Stimulated activated CD8-positive, alpha-beta memory T cell treated with anti-CD3 and anti-CD28 coated beads, Interleukin-15, amount 100 ng/mL, for 4 hours (primary cell): ENCODE results near the gene RBM39.
A peak's percentile ranks its signal among the peaks of the same experiment; 100 is the strongest.
"Not testable (repeated sequence)": the region's sequence is repeated elsewhere in the genome, so short reads cannot be mapped to it uniquely, and the experiment has no call there.

Experiments used
- DNase-seq, 2 donors: peaks; one replicate each; pipeline ENCODE4 v3.0.0-alpha.2; 2020; ENCODE audit warnings: low read depth in 2 of 2

The RBM39 gene

DNA sequence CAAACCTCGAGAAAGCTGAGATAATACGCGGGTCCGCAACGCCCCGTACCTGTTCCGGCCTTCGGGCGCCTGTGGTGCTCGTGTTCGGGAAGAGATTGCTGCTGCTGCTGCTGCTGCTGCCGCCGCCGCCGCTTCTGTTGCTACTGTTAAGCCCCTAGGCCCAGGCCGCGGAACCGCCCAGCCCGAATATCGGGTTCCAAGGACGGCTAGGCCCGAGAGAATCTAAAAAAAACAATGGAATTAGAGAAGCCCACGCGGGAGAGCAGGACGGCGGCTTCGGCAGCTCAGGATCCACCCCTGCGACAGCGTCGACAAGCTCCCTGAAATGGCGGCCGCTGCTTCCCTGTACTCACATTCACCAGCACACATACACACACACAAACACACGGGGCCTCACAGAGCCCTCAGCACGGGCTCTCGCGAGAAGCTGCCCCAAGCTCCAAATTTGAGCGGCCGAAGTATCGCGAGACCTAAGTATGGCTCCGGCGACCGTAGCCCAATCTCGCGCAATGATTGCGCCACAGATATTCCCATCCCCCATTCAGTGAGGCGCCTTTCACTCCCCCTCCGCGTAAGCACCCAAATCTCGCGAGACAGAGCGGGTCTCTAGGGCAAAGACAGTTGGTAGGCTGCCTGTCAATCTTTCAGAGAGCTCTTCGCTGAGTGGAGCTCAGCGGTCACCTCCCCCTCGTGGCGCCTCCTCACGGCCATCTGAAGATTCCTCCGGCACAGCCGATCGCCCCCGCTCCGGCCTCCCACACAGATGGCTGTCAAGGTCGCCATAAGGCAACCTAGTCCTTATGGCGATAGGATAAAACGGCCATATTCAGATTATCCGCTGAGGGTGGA is at the start of gene RBM39:
RBM39 (minus strand) TSS at position 369 of the 849 bp plus-strand sequence. CDS start 1,386 bp downstream, outside the sequence.
- peak; percentile 98 to 100 for DNase-seq

DNA sequence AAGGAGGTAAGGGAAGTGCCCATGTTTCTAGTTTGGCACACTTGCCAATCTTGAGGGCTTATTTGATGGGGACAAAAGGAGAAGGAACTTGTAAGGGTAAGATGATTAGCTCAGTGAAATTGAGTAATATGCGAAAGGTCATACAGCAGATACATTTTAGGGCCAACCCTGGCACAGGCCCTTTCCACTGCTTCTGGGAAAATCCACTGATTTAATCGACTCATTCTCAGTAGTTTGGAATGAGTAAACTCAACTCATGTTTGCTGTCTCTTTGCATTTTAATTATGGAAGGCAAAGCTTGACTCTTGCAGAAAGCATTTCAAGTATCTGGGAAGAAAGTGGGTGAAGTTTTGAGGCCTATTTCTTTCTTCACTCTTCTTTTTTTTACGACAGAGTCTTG is 49.8 kb upstream of the RBM39 start:
- DNase-seq = no peak

GRCh38 chr20:35791097-35791496 is 49.0 kb upstream of the RBM39 start:
- no peak for DNase-seq

DNA sequence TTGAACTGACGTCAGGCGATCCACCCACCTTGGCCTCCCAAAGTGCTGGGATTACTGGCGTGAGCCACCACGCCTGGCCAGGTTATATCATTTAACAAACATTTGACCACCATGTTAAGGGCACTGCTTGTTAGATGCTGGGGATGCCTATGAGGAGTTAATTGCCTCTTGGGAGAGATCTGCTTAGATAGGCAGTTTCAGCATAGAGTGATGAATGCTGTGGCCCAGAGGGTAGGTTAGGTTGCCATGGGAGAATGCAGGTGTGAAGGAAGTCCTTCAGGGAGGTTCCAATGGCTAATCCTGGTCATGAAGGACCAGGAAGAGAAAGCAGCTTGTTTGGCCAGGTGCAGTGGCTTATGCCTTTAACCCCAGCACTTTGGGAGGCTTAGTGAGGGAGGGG is 46.7 kb upstream of the RBM39 start:
- no peak for DNase-seq

DNA sequence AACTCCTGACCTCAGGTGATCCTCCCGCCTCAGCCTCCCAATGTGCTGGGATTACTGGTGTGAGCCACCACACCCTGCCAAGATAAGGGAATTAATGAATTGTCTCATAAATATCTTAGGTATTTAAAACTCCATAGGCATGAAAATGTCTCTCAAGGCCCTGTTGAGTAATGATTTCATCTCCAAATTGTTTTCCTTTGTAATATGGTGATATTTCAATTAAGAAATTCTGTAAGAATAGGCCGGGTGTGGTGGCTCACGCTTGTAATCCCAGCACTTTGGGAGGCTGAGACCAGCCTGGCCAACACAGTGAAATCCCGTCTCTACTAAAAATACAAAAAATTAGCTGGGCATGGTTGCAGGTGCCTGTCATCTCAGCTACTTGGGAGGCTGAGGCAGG is 43.5 kb upstream of the RBM39 start:
- not testable (repeated sequence) for DNase-seq

DNA sequence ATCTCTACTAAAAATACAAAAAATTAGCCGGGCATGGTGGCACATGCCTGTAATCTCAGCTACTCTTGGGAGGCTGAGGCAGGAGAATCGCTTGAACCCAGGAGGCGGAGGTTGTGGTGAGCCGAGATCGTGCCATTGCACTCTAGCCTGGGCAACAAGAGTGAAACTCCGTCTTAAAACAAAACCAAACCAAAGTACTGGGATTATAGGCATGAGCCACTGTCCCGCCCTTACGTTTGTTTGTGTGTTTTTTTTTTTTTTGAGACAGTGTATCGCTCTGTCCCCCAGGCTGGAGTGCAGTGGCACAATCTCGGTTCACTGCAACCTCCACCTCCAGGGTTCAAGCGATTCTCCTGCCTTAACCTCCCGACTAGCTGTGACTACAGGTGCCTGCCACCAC is 41.8 kb upstream of the RBM39 start:
- not testable (repeated sequence) for DNase-seq

GRCh38 chr20:35776513-35777101 is 34.5 kb upstream of the RBM39 start:
- no peak for DNase-seq

- no peak for DNase-seq
Observed at GRCh38 chr20:35774391-35774790, 32.3 kb upstream of the RBM39 start.

- DNase-seq = peak in 1 of 2 donors; percentile 4
Observed at GRCh38 chr20:35773154-35773751, 31.2 kb upstream of the RBM39 start.

DNA sequence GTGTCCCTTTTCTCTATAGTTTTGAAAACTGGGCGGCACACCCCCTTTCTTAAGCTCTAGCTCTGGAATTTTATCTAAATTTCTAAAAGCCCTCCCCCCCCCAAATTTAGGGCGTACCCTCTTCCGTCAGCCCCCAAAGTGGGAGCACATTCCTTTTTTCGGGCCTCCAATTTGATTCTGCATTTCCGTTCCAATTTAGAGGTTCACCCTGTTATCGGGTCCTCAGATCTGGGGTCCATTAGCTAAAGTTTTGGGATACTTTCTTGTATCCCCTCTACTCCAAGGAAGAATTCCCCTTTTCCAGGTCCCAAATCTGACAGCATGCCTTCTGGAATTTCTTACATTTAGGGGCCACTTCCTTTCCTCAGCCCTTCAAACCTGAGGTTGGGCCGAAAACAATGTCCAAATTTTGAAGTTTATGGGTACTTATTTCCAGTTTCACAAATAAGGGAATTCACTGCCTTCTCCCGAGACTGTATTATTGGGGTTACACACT is 30.6 kb upstream of the RBM39 start:
- DNase-seq = no peak

DNA sequence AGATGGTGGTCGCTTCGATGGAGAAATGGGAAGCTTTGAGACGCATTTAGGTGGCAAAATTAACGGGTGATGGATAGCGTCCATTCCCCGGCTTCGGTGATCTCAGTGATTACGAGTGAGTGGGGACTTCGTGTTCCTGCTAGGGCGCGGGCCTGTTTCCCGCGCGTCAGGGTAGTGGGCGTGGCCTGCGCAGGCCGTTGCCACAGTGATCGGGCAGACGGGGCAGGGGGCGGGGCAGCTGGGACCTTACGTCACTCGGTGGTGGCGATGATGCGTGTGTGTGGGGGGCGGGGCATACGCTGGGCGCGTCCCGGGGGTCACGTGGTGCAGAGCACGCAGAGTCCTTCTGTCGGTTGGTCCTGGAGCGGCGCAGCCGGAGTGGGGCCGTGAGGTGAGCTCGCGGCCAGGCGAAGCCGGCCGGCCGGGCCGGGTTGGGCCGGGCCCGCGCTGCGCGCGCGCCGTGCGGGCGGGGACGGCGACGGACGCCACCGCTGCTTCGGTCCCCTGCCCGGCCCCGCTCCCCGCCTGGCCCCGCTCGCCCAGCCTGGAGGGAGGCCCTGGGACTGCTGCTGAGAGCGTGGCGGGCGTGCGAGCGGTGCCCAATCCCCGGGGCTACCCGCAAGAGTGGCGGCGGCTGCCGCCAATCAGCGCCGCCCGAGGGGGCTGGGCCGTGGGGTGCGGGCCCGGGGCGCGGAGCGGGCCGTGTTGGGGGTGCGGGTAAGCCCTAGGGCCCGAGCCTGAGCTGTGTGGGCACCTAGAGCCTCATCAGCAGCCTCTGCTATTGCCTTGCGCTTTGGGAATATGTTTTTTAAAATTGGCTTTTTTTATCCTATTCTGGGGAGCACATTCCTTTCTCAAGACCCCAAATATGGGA is 29.9 kb upstream of the RBM39 start, which contains the start of gene PHF20:
PHF20 (plus strand) TSS at position 327 of the 874 bp plus-strand sequence. CDS start 29,508 bp downstream, outside the sequence.
- peak; percentile 98 to 99 for DNase-seq

DNA sequence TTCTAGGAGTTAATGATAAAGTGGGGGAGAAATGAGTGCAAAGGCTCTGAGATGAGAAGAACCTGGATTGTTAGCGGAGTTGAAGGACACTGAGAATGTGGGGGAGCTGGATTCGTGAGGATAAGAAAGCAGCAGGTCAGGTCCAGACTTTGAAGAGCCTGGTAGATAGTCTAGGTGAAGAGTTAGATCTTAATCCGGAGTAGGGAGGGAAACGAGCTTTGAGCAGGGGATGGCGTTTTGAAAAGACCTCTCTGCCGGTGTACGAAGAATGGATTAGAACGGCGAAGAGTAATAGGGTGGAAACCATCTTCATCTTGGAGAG is 29.3 kb upstream of the RBM39 start:
- DNase-seq = no peak

DNA sequence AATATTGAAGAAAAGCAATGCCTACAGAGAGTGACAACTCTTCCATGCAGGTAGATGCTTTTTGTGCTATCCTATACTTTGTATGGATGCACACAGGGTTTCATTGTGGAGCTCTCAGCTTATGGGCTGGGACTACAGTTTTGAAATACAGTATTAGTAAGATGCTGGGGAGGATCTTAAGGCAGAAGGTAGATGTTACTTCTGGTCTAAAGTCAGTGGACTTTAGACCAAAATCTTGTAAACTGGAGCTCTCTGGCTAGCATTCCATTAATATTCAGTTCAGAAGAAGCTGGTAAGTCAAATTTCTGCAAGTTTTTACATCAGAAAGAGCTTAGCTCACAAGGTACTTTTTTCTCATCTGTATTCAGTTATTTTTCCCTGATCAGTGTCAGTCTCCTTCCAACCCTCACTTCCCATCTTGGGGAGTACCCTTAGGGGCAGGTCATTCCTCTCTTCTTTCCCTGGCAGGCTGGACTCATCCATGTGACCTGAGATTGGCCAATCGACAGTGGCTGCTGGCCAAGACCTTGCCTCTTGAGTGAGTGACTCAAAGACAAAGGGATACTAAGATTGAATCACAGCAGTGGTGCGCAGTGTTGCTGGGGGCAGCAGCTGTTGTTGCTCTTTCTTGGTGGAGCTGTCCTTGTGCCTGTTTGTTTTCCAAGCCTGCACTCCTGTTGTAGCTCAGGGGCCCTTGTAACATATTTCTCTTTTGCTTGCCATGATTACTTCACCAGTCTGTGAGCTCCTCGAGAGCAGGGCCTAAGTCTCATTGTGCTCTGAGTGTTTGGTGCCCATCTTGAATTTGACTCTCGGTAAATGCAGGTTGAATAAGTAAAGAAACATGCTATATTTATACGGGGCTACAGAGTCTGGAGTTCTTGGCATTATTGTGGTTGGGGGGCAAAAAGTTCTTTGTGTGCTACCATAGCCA is 26.9 kb upstream of the RBM39 start:
- DNase-seq = peak in 1 of 2 donors; percentile 9

DNA sequence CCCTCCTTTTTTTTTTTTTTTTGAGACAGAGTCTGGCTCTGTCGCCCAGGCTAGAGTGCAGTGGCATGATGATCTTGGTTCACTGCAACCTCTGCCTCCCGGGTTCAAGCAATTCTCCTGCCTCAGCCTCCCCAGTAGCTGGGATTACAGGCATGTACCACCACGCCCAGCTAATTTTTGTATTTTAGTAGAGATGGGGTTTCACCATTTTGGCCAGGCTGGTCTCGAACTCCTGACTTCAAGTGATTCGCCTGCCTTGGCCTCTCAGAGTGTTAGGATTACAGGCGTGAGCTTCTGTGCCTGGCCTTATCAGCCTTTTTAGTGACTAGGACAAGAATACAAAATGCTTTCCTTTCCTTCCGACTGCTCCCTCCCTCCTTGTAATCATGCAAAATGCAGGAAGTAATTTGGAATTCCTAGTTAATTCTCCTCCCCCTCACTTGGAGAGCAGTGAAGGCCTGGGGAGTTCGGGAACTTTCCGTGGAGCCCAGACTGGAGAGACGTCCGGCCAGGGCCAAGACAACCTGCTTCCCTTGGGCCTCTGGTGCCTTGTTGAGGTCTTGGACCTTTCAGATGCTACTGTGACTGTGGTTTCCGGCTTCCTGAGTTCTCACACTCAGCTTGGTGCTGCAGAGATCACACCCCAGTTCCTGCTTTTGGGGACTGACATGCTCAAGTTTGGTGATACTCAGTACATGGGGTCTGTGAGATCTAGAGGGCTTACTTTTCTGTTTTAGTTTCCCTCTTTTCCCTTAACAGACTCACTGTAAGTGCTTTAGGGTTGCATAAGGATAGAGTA is 25.8 kb upstream of the RBM39 start:
- peak; percentile 35 to 48 for DNase-seq

- no peak for DNase-seq
Observed at GRCh38 chr20:35766843-35767242, 24.8 kb upstream of the RBM39 start.

DNA sequence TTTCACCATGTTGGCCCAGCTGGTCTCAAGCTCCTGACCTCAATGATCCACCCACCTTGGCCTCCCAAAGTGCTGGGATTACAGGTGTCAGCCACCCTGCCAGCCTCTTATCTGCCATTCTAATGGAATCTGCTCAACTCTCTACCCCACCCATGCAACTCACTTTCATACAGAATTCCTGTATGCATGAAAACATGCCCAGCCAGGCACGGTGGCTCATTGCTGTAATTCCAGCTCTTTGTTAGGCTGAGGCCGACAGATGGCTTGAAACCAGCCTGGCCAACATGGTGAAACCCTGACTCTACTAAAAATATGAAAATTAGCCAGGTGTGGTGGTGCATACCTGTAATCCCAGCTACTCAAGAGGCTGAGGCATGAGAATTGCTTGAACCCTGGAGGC is 22.9 kb upstream of the RBM39 start:
- not testable (repeated sequence) for DNase-seq

DNA sequence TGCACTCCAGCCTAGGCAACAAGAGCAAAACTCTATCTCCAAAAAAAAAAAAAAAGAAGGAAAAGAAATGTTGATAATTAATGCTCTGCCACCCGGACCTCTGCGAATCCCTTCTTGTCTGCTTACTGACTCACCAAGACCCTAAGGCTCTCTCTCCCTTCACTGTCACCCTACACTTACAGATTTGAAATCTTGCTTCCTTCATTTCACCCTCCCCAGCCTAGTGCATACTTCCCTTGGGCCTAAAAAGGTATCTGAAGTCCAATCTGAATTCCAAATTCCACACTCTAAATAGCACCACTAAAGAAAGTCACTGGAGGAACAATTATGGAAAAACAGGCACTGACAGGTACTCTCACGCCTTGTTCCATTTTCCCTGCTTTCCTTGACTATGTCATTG is 20.4 kb upstream of the RBM39 start:
- DNase-seq = no peak

DNA sequence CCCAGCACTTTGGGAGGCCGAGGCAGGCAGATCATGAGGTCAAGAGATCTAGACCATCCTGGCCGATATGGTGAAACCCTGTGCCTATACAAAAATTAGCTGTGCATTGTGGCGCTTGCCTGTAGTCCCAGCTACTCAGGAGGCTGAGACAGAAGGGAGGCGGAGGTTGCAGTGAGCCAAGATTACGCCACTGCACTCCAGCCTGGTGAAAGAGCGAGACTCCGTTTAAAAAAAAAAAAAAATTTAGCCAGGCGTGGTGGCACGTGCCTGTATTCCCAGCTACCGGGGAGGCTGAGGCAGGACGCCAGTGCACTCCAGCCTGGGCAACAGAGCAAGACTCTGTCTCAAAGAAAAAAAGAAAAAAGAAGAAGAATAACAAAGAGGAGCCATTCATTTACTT is 19.5 kb upstream of the RBM39 start:
- DNase-seq = not testable (repeated sequence)

- DNase-seq = no peak
Observed at GRCh38 chr20:35757098-35757705, 15.1 kb upstream of the RBM39 start.
